Stomach (tissue), 4 donors: ENCODE measurements around the gene GNPDA1.

Source experiments
- POLR2A ChIP-seq, 4 donors: fragments of 450-650 bp; IDR thresholded peaks; one replicate each; pipeline ENCODE4 v1.6.1; 2016; ENCODE audit warnings: antibody characterized with exemption in 4 of 4, control low read depth in 2 of 4, mild to moderate bottlenecking in 1 of 4, moderate library complexity in 1 of 4
- TF ChIP-seq, protein P1 (sequence below), 7 experiments: fragments of 450-650 bp in 4 of 7; fragments of 200-600 bp in 3 of 7; sonication (generic) in 3 of 7; IDR thresholded peaks; one replicate each; pipeline ENCODE4 v1.5.1; 2016 to 2019; ENCODE audit warnings: antibody characterized with exemption in 7 of 7, control low read depth in 2 of 7, mild to moderate bottlenecking in 1 of 7

DNA sequence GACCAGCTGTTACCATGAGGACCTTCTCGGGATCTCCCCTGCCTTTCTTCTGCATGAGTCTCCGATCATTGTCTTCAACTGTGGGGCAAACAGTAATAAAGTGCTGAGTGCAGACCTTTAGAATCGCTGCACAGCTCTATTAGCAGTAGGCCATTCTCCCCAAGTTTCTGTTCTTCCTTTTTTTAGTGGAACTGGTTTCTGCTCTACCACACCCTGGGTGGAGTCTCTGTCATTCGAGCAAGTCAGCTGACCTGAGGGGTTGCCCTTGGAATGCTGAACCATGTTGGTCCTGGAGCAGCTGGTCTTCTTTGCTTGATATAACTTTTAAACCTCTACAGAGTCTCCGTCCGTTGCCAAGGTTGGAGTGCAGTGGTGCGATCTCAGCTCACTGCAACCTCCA lies 33.4 kb upstream of the GNPDA1 start:
- TF ChIP-seq POLR2A (IDR thresholded peaks at IDR 0.05), result no peak
- TF ChIP-seq, protein P1, sequence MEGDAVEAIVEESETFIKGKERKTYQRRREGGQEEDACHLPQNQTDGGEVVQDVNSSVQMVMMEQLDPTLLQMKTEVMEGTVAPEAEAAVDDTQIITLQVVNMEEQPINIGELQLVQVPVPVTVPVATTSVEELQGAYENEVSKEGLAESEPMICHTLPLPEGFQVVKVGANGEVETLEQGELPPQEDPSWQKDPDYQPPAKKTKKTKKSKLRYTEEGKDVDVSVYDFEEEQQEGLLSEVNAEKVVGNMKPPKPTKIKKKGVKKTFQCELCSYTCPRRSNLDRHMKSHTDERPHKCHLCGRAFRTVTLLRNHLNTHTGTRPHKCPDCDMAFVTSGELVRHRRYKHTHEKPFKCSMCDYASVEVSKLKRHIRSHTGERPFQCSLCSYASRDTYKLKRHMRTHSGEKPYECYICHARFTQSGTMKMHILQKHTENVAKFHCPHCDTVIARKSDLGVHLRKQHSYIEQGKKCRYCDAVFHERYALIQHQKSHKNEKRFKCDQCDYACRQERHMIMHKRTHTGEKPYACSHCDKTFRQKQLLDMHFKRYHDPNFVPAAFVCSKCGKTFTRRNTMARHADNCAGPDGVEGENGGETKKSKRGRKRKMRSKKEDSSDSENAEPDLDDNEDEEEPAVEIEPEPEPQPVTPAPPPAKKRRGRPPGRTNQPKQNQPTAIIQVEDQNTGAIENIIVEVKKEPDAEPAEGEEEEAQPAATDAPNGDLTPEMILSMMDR (IDR thresholded peaks at IDR 0.05), result no peak
